ENCODE data around the gene KRT2.

Gene KRT2

GRCh38 chr12:52615208-52615868, 36.7 kb downstream of the KRT2 start:
- DNase-seq (ENCODE audit: low spot score), result no peak

DNA sequence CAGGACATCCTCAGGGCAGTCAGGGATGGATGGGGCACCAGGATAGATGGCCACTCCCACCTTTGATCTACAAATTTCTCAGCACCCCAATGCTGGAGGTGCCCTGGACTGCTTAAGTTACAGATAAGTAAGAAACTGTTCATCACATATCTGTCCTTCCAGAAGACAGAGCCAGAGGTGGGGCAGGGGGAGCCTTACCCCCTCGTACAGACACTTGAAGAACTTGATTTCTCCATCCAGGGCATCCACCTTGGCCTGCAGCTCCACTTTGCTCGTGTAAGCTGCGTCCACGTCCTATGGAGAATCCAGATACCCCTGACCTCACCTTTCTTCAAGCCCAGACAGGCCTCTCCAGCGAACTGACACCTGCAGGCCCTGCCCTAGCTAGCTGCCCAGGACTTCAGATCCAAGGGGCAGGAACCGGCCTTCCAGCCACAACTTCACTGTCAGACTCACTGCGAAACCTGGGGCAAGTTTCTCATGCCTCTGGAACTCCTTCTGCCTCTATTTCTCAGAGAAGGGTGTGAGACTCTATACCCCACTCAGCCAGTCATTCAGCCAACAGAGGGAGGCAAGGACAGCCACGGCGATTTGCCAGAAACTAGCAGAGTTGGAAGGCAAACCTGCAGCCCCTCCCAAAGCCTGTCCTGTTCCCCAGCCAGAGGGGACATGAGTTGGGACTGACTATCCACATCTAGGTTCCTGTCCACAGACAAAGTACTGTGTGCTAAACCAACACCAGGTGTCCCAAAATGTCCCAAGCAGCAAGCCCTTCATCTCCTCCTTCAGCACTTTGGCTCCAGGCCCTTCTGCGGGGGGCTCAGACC, 37.4 kb downstream of the KRT2 start:
- no peak for DNase-seq (ENCODE audit: low spot score)

DNA sequence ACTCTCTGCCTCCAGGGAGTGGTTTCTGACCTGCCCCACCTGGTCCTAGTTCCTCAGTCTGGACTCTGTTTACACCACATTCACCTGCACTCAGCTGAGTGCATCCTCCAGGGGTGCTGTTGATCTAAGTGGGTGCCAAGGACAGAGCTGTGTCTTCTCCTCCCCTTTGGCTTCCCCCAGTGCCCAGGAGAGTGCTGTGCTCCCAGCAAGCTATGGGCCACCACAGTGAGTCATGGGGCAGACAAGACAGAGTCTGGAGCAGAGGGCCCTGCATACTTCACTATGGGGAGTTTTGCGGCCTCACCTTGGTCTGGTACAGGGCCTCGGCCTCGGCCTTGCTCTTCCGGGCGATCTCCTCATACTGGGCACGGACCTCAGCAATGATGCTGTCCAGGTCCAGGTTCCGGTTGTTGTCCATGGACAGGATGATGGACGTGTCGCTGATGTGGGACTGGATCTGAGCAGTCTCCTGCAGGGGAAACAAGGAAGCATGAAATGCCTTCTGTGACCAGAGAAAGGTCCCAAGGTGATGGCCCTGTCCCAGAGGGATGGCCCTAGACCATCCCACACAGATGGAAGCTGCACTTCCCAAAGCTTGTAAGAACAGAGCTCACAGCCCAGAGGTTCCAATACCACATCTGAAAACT, 38.5 kb downstream of the KRT2 start:
- peak; percentile 13 for DNase-seq (ENCODE audit: low spot score)

DNA sequence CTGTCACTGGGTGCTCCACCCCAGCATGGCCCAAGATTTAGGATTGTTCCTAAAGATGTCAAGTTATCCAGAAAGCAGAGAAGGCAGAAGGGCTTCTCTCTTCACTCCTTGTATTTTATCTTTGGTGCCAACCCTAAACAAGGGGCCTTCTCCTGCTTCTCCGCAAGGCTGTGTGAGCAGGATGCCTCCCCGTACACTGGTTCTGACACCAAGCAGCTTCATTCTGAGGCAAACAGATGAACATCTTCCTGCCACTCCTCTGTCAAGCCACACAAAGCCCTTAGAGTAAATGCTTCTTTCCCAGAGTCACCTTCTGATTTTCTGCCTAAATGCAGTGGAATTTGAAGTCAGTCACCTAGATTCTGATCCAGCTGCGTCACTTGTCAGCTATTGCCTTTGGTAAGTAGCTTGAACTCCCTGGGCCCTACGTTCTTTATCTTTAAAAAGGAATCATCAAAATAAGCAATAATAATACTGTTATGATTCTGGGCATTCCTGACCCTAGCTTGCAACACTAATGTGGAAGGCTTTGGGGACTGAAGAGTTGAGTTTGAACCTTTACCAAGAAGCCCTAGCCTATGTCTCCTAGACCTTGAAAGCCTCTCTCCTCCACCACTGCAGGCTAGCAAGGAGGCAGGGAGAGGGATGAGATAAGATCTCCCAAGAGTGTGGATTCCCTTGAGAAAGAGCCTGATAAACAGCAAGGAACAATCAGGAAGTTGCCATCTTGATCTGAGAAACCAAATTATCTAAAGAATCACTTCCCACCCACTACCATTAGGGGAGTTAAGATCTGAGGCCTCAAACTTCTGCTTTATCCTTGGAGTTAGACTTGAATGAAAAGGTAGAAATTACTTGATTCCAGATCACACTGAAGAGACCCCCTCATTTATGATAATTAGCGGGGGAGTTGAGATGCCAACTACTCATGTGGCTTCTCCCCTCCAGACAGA, 39.3 kb downstream of the KRT2 start:
- no peak for DNase-seq (ENCODE audit: low spot score)

GRCh38 chr12:52611080-52611468, 40.9 kb downstream of the KRT2 start:
- DNase-seq (ENCODE audit: low spot score), result no peak

GRCh38 chr12:52608826-52609630, 43.0 kb downstream of the KRT2 start:
- DNase-seq (ENCODE audit: low spot score), result no peak

GRCh38 chr12:52608161-52608560, 43.9 kb downstream of the KRT2 start:
- DNase-seq (ENCODE audit: low spot score), result no peak

- no peak for DNase-seq (ENCODE audit: low spot score)
Measured at GRCh38 chr12:52607314-52607713, 44.7 kb downstream of the KRT2 start.

DNA sequence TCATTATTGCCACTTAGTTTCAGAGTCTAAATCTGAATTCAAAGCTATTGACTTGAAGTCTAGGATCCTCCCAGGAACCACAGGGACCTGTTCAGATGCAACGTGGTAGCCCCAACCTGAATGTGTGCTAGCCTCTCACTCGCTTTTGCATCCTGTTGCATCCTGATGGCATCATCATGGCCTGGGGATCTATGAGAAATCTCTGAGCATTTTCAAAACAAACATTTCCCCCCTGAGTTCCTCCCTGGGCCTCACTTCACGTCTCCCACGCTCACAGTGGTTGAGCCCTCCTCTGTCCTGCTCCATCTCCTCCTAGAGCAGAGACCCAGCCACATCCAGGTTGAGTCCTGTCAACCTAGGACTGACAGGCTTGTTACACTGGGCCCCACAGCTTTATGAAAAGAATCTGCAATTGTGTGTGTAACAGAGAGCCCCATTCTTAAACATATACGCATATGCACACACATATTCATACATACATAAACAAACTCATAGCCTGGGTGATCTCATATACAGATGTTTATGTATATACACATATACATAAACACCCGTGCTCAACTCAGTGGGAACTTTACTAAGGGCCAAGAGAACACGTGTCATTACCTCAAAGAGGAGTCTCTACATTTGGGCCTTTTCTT, 45.3 kb downstream of the KRT2 start:
- DNase-seq (ENCODE audit: low spot score), result no peak

DNA sequence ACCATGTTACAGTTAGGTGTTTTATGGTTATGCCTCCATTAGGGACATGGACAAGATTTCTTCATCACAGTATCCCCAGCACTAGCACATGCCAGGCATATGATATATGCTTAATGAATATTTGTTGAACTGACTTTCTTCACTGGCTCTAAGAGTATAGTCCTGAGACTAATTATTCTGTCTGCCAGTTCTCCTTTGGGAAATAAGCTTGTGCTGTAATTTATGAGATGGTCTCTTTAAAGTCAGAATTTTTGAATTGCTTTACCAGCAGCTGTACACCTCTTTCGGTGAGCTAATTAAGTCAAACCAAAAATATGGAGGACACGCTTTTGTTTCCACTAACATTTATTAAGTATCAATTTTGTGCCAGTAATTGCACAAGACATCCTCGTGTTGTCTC, 45.9 kb downstream of the KRT2 start:
- DNase-seq (ENCODE audit: low spot score), result no peak

DNA sequence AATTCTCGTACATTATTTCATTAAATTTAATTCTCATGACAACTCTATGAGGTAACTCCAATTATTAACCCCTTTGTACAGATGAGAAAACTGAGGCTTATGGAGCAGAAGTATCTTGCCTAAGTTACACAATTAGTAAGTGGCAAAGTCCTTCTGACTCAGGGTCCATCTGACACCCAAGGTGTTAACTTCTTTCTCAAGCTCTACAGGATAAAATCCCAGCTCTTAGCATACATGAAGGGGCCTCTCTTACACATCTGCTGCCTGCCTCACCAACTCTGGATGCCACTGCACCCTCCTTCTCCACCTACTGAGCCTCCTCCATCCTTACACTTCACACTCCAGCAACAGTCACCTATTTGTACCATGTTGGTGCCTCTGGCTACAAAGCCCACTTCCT, 46.5 kb downstream of the KRT2 start:
- DNase-seq (ENCODE audit: low spot score), result no peak

GRCh38 chr12:52604859-52605258, 47.2 kb downstream of the KRT2 start:
- no peak for DNase-seq (ENCODE audit: low spot score)

DNA sequence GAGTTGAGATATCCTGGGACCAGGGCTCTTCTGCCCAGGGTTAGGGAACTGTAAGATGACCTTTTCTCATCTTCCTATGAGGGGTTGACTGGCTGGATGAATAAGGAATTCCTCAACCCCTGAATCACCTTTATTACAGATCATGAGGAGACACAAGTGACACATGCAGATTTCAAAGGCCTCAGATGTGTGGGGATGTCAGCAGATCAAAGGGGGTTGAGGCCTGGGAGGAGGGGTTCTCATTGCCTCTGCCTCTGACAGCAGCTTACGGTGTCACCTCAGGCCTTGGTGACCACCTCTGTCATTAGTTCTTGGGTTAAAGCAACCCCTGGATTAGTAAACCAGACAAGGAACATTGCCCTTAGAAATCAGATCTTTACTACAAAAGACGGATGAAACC, 48.7 kb downstream of the KRT2 start:
- no peak for DNase-seq (ENCODE audit: low spot score)

GRCh38 chr12:52602552-52602951, 49.5 kb downstream of the KRT2 start:
- DNase-seq (ENCODE audit: low spot score), result no peak

DNA sequence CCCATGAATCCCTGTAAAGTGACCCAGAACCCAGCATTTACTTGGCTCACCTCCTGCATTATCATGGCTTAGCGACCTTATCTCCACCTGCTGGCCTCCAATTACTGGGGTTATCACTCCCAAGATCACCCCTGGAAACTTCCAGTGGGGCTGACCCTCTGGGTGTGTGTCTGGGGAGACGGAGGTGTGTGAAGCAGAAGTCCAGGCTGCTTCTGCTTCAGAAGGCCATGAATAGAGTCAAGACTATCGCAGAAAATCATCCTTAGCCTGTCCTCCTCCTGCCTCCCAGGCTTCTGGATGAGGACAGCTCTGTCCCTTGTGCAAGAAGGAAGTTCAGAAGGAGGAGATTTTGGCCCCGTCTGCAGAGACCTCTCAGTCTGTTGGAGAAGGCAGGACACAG, 50.3 kb downstream of the KRT2 start:
- no peak for DNase-seq (ENCODE audit: low spot score)

DNA sequence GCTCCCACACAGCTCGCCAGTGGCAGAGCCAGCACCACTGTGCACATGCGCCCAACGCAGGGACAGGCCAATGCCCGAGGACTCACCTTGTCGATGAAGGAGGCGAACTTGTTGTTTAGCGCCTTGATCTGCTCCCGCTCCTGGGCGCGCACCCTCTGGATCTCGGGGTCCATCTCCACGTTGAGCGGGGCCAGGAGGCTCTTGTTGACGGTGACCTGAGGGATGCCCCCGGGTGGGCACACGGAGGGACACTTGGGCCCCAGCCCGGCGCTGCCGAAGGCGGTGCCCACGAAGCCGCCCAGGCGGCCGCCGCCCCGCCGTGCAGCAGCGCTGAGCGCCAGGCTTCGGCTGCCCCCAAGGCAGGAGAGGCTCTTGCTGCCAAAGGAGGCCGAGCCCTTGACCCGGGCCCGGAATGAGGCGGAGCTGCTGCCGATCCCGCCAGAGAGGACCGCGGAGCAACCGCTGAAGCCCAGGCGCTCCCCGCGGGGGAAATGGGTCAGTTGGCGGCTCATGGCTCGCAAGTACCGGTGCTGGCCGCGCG, 51.0 kb downstream of the KRT2 start, which contains the start of gene KRT72:
TSS of gene KRT72 (minus strand) at position 523 of the 541 bp plus-strand sequence. CDS start at position 512, 11 bp downstream.
- no peak for DNase-seq (ENCODE audit: low spot score)

DNA sequence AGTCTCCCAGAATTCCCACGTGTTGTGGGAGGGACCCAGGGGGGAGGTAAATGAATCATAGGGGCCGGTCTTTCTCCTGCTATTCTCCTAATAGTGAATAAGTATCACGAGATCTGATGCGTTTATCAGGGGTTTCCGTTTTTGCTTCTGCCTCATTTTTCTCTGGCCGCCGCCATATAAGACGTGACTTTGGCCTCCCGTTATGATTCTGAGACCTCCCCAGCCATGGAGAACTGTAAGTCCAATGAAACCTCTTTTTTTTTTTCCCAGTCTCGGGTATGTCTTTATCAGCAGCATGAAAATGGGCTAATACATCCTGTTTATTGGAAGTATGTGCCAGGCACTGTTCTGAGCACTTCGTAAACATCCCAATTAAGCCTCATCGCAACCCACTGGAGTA, 51.5 kb downstream of the KRT2 start:
- no peak for DNase-seq (ENCODE audit: low spot score)

DNA sequence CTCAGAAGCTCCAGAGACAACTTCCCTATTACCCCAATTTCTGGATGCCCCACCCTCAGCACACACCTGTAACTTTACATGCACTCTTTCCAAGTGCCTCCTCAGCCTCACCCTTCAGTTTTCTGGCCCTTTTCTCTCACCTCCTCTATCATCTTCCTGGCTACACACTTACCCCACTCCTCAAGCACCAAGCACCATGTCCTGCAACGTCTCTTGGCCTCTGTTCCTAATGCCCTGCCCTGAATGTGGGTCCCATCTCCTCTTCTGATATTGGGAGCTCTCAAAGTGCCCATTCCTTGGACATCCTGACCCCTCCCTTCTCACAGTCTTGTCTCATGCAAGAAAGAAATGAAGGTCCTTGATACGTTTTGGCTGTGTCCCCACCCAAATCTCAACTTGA, 51.9 kb downstream of the KRT2 start:
- no peak for DNase-seq (ENCODE audit: low spot score)

DNA sequence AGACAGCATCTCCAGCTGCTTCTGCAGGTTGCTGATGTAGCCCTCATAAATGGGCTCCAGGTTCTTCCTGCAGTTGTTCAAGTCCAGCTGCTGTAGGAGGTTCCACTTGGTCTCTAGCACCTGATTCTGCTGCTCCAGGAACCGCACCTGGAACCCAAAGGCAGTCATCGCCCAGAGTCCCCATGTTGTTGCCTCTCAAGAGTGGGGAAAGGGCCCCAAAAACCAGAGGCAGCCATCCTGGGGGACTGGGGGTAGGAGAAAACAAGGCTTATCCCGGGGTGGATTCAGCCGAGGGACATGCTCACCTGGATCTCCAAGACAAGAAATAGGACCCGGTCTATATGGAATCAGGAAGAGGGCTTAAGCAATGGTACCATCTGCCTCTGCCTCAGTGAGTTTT, 53.0 kb downstream of the KRT2 start:
- no peak for DNase-seq (ENCODE audit: low spot score)

All from hematopoietic multipotent progenitor cell treated with erythropoietin and hydrocortisone succinate and interleukin-3 and kit ligand, for 17 days (in vitro differentiated cells).